Mesothelial cell of epicardium (in vitro differentiated cells): ENCODE measurements around the gene STMN1. TPM values are rescaled to one million over a fixed set of nuclear protein-coding genes. Genes with fewer than 3 reads are reported as not detected.

ENCODE experiments used
- DNase-seq, 2 experiments: peaks; one replicate each; pipeline ENCODE4 v3.0.0; 2021; ENCODE audit warnings: low spot score in 2 of 2; ENCODE audit not compliant: unreplicated experiment in 2 of 2
- H3K27ac Mint-ChIP-seq: 2 replicates; pipeline ENCODE4 v1.8.0; 2021; ENCODE audit warnings: mixed read lengths
- H3K27me3 Mint-ChIP-seq: 2 replicates; pipeline ENCODE4 v1.8.0; 2021; ENCODE audit warnings: low read depth, mixed read lengths
- H3K36me3 Mint-ChIP-seq: 2 replicates; pipeline ENCODE4 v1.8.0; 2021; ENCODE audit warnings: mixed read lengths
- H3K4me1 Mint-ChIP-seq: 2 replicates; pipeline ENCODE4 v1.8.0; 2021; ENCODE audit warnings: mixed read lengths
- H3K4me3 Mint-ChIP-seq: 2 replicates; pipeline ENCODE4 v1.8.0; 2021; ENCODE audit warnings: mild to moderate bottlenecking, moderate library complexity, mixed read lengths
- H3K9me3 Mint-ChIP-seq: 2 replicates; pipeline ENCODE4 v1.8.0; 2021; ENCODE audit warnings: mixed read lengths
- total RNA-seq: library from RNA; stranded (reverse); gene quantifications from 3 replicates; pipeline ENCODE4 v1.2.1, GENCODE V29; 2021
- TF ChIP-seq, protein P1 (sequence below): fragments of 200-600 bp; sonication (generic); IDR thresholded peaks from one replicate; pipeline ENCODE4 v1.5.0; 2021; ENCODE audit warnings: antibody characterized with exemption; ENCODE audit not compliant: unreplicated experiment

Gene STMN1
- 464 to 480 TPM (median 472 TPM) in 3 replicates for total RNA-seq

DNA sequence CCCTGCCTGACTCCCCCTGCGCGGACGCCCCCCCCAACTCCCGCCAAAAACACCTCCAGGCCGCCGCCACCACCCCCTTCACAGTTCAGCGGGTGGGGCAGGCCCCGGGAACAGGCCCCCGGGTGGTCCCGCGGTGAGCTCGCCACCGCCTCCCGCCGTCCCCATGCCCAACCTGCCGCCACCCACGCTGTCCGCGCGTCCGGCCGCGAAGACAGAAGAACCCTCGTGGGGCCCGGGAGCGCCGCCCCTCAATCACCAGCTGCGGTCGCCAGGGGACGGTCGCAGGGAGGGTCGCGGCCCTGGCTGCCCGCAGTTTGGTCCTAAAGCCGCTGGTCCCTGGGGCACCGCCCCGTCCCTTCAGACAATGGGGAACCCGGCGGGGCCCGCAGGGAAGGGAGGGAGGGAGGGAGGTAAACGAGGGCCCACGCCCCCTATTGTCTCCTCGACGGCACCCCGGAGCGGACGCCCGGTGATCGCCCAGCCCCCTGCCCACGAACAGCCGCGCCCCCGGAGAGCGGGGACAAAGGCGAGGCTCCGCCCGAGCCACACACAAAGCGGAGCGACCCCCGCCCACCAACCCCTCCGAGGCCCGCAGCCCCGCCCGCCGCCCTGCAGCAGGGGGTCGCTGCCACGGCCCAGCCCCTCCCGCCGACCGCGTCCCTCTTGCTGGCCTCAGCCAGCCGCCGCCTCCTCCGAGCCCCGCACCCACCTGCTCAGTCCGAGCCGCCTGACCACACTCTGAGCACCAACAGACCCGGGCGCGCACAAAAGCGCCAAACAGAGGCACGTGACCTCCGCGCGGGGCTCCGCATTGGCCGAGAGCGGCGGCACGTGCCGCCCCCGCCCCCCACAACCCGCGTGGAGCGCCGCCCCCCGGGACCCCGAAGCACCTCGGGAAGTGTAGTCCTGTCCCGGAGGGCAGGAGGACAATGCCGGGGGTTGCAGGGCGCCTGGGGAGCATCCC lies at the start of gene STMN1:
TSS of gene STMN1 (minus strand) at position 740 of the 964 bp plus-strand sequence. CDS start 1,743 bp downstream, outside the sequence.
- Mint-ChIP-seq H3K36me3 (peaks cover 10% of the 10 kb centered on the region), H3K27me3 (no peaks in the 10 kb centered on the region), H3K4me3 (peak within 1 kb of the TSS; percentile 88), H3K9me3 (no peaks in the 10 kb centered on the region), H3K4me1 (peaks cover 41% of the 10 kb centered on the region), H3K27ac (peak within 1 kb of the TSS; percentile 86)
- TF ChIP-seq, protein P1, sequence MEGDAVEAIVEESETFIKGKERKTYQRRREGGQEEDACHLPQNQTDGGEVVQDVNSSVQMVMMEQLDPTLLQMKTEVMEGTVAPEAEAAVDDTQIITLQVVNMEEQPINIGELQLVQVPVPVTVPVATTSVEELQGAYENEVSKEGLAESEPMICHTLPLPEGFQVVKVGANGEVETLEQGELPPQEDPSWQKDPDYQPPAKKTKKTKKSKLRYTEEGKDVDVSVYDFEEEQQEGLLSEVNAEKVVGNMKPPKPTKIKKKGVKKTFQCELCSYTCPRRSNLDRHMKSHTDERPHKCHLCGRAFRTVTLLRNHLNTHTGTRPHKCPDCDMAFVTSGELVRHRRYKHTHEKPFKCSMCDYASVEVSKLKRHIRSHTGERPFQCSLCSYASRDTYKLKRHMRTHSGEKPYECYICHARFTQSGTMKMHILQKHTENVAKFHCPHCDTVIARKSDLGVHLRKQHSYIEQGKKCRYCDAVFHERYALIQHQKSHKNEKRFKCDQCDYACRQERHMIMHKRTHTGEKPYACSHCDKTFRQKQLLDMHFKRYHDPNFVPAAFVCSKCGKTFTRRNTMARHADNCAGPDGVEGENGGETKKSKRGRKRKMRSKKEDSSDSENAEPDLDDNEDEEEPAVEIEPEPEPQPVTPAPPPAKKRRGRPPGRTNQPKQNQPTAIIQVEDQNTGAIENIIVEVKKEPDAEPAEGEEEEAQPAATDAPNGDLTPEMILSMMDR = peak; percentile 6
- peak; percentile 88 to 90 for DNase-seq

DNA sequence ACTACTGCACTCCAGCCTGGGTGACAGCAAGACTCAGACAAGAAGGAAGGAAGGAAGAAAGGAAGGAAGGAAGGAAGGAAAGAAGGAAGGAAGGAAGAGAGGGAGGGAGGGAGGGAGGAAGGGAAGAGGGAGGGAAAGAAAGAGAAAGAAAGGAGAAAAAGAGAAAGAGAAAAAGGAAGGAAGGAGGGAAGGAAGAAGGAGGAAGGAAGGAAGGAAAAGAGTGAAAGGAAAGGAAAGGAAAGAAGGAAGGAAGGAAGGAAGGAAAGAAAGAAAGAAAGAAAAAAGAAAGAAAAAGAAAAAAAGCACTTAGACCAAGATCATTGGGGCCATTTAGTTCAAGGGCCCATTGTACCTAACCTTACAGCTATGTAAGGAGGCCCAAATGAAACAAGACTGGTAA lies 49.3 kb upstream of the STMN1 start:
- Mint-ChIP-seq H3K4me3 (no peak overlapping the region), H3K36me3 (peaks cover 30% of the 10 kb centered on the region), H3K4me1 (peaks cover 4% of the 10 kb centered on the region), H3K27ac (no peak overlapping the region), H3K27me3 (no peaks in the 10 kb centered on the region), H3K9me3 (peaks cover 6% of the 10 kb centered on the region)
- TF ChIP-seq, protein P1 = no peak
- no peak for DNase-seq

DNA sequence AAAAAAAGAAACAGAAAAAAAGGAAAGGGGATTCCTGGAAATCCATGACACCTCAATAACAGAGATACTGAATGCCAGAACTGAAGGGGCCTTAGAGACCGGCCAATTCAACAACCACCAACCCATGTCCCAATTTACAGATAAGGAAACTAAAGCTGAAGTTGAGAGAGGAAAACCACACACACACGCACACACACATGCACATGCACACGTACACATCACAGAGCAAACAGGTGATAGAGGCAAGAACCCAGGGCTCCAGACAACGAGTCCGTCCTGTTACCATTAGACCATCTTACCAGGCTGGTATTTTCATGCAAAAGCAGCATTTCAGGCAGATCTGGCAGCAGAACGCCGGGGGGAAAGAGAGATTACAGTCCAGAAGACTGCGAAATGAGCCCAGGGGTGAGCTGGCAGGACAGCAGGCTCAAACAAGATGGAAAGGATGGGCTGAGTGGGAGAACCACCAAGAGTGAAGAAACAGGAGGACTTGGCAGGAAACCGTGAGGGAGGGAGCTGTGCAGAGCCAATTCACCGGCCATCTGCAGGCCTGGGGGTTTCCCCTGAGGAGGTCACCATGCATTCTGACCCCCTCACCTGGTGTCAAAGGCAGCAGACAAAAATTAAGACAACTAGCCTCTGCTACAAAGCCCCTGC lies 48.2 kb upstream of the STMN1 start:
- no peak for DNase-seq
- H3K27me3 Mint-ChIP-seq = no peaks in the 10 kb centered on the region
- no peak overlapping the region for H3K4me3 Mint-ChIP-seq
- peaks cover 20% of the 10 kb centered on the region for H3K36me3 Mint-ChIP-seq
- H3K4me1 Mint-ChIP-seq = peaks cover 4% of the 10 kb centered on the region
- TF ChIP-seq, protein P1 = no peak
- H3K27ac Mint-ChIP-seq = no peak overlapping the region
- peaks cover 9% of the 10 kb centered on the region for H3K9me3 Mint-ChIP-seq

DNA sequence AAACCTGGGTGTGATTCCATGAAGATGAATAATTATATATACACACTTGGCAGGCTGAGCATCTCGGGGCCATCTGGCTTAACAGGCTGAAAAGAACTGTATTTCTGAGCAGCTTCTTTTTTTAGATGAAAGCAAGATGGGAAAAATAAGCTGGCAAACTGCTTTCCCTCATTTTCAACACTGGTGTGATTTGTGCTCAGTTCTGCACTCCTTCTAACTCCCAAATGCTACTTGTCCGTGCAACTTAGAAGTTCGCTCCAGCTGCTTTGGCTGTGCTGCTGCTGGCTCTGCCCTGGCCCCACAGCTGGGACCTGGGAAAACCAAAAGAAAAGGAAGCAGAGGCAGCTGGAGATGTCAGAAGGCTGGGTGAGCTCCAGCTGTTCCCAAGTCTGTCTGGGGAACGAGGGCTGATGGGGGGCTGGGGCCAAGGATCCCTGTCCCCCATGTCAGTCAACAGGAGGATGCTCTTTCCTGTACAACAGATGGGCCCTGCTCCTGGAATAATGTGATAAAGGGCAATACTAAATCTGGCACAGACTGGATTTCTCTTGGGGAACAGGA lies 46.7 kb upstream of the STMN1 start:
- peaks cover 4% of the 10 kb centered on the region for H3K4me1 Mint-ChIP-seq
- DNase-seq = no peak
- peaks cover 3% of the 10 kb centered on the region for H3K9me3 Mint-ChIP-seq
- TF ChIP-seq, protein P1 = no peak
- H3K4me3 Mint-ChIP-seq = no peak overlapping the region
- peaks cover 5% of the 10 kb centered on the region for H3K36me3 Mint-ChIP-seq
- H3K27me3 Mint-ChIP-seq = no peaks in the 10 kb centered on the region
- no peak overlapping the region for H3K27ac Mint-ChIP-seq

DNA sequence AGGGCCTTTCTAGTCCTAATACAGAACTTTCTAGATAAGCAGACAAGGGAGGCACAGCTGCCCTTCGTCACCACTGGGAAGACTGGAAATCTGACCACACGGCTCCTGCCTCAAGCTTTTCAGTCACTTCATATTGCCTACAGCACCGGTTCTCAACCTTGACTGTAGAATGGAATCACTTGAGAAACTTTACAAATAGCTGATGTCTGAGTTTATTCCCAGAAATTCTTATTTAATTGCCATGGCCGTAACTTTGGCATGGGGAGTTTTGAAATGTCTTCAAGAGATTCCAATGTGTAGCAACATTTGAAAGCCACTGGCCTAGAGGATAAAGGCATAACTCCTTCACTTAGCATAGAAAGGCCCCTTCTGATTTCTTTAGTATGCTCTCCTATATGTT lies 42.4 kb upstream of the STMN1 start:
- no peak for DNase-seq
- Mint-ChIP-seq H3K27me3 (no peaks in the 10 kb centered on the region), H3K9me3 (peaks cover 9% of the 10 kb centered on the region), H3K36me3 (peaks cover 2% of the 10 kb centered on the region), H3K4me3 (no peak overlapping the region), H3K27ac (no peak overlapping the region), H3K4me1 (peaks cover 4% of the 10 kb centered on the region)
- TF ChIP-seq, protein P1 = no peak
